ENCODE measurements around the gene ROGDI. TPM values are rescaled to one million over a fixed set of nuclear protein-coding genes. Genes with fewer than 3 reads are reported as not detected.

ROGDI gene
- total and polyA plus RNA-seq, 2 of the 13 experiments (the other 11 are each of a cell fraction or from before 2014, with no cell fraction given) = 19.2 to 42.1 TPM

DNA sequence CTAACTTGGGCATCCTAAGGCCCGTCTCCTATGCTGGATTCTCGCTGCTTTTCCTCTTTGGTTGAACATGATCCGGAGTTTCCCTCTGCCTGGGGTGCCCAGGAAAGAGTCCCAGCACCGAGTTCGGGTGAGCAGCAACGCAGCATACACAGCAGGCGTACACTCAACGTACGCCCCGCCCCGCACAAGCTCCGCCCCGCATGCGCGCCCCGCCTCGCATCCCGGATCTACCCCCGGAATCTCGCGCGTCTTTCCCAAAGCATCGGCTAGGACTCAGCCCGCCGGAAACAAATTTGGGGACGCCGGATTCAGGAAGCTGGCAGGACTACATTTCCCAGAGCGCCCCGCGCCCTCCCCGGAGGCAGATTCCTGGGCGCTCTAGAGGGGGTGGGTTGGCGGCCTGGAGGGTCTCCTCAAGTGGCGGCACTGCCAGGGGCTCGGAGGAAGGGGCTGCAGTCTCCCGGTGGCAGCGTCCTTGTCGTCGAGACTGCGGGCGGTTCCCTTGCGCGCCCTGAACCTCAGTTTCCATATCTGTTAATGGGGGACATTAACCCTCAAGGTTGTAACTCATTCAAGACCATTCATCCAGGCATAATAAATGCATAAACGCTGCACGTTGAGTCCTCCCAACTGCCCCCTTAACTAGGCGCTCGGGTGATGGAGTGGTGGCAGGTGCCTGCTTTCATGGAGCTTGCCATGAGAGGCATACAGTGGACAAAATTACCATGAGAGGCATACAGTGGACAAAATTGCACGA is 33.7 kb downstream of the ROGDI start (continued):
- TF ChIP-seq, protein P1, sequence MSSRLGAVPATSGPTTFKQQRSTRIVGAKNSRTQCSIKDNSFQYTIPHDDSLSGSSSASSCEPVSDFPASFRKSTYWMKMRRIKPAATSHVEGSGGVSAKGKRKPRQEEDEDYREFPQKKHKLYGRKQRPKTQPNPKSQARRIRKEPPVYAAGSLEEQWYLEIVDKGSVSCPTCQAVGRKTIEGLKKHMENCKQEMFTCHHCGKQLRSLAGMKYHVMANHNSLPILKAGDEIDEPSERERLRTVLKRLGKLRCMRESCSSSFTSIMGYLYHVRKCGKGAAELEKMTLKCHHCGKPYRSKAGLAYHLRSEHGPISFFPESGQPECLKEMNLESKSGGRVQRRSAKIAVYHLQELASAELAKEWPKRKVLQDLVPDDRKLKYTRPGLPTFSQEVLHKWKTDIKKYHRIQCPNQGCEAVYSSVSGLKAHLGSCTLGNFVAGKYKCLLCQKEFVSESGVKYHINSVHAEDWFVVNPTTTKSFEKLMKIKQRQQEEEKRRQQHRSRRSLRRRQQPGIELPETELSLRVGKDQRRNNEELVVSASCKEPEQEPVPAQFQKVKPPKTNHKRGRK (CRISPR knock-in tag; IDR thresholded peaks at IDR 0.05) = no peak
- TF ChIP-seq SMAD3 (CRISPR knock-in tag; IDR thresholded peaks at IDR 0.05) (0 out of 2 replicates have a peak, but pooled peaks have one; percentile 49), SRSF4 (IDR thresholded peaks at IDR 0.05; ENCODE audit: low read depth, low read length, poor library complexity, severe bottlenecking) (no peak), ZSCAN31 (CRISPR knock-in tag; IDR thresholded peaks at IDR 0.05; ENCODE audit: low read depth) (no peak), TCF12 (IDR thresholded peaks at IDR 0.05) (no peak), TCF12 (CRISPR knock-in tag; IDR thresholded peaks at IDR 0.05) (0 out of 2 replicates have a peak, but pooled peaks have one; percentile 28), MATR3 (CRISPR knock-in tag; IDR thresholded peaks at IDR 0.05) (no peak), SP1 (IDR thresholded peaks at IDR 0.05) (no peak), SP1 (CRISPR knock-in tag; IDR thresholded peaks at IDR 0.05) (peak; percentile 79), RAD51 (IDR thresholded peaks at IDR 0.05; ENCODE audit: borderline replicate concordance) (no peak), KDM3A (CRISPR knock-in tag; IDR thresholded peaks at IDR 0.05; ENCODE audit: low read depth) (no peak), PLRG1 (conservative IDR thresholded peaks at IDR 0.05) (no peak), ZNF260 (CRISPR knock-in tag; IDR thresholded peaks at IDR 0.05; ENCODE audit: borderline replicate concordance, low read depth) (no peak), ZNF317 (CRISPR knock-in tag; IDR thresholded peaks at IDR 0.05) (0 out of 2 replicates have a peak, but pooled peaks have one; percentile 29), ZEB1 (IDR thresholded peaks at IDR 0.05; ENCODE audit: insufficient replicate concordance, low read depth) (no peak), ZIK1 (CRISPR knock-in tag; IDR thresholded peaks at IDR 0.05; ENCODE audit: borderline replicate concordance, low read depth) (peak; percentile 42; the same call in 1 of the 2 replicates), ISL2 (CRISPR knock-in tag; IDR thresholded peaks at IDR 0.05) (peak; percentile 33; the same call in 1 of the 2 replicates), ZNF709 (CRISPR knock-in tag; IDR thresholded peaks at IDR 0.05) (0 out of 2 replicates have a peak, but pooled peaks have one; percentile 44)
- TF ChIP-seq, protein P2, sequence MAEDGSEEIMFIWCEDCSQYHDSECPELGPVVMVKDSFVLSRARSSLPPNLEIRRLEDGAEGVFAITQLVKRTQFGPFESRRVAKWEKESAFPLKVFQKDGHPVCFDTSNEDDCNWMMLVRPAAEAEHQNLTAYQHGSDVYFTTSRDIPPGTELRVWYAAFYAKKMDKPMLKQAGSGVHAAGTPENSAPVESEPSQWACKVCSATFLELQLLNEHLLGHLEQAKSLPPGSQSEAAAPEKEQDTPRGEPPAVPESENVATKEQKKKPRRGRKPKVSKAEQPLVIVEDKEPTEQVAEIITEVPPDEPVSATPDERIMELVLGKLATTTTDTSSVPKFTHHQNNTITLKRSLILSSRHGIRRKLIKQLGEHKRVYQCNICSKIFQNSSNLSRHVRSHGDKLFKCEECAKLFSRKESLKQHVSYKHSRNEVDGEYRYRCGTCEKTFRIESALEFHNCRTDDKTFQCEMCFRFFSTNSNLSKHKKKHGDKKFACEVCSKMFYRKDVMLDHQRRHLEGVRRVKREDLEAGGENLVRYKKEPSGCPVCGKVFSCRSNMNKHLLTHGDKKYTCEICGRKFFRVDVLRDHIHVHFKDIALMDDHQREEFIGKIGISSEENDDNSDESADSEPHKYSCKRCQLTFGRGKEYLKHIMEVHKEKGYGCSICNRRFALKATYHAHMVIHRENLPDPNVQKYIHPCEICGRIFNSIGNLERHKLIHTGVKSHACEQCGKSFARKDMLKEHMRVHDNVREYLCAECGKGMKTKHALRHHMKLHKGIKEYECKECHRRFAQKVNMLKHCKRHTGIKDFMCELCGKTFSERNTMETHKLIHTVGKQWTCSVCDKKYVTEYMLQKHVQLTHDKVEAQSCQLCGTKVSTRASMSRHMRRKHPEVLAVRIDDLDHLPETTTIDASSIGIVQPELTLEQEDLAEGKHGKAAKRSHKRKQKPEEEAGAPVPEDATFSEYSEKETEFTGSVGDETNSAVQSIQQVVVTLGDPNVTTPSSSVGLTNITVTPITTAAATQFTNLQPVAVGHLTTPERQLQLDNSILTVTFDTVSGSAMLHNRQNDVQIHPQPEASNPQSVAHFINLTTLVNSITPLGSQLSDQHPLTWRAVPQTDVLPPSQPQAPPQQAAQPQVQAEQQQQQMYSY (CRISPR knock-in tag; IDR thresholded peaks at IDR 0.05) = no peak
- TF ChIP-seq, protein P3, sequence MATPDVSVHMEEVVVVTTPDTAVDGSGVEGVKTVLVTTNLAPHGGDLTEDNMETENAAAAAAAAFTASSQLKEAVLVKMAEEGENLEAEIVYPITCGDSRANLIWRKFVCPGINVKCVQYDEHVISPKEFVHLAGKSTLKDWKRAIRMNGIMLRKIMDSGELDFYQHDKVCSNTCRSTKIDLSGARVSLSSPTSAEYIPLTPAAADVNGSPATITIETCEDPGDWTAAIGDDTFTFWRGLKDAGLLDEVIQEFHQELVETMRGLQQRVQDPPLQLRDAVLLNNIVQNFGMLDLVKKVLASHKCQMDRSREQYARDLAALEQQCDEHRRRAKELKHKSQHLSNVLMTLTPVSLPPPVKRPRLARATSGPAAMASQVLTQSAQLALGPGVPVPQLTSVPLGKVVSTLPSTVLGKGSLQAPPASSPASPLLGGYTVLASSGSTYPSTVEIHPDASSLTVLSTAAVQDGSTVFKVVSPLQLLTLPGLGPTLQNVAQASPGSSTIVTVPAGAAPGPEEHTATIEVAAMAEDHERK (CRISPR knock-in tag; IDR thresholded peaks at IDR 0.05; ENCODE audit: low read depth) = peak; percentile 58; the same call in 1 of the 2 replicates
- TF ChIP-seq, protein P4, sequence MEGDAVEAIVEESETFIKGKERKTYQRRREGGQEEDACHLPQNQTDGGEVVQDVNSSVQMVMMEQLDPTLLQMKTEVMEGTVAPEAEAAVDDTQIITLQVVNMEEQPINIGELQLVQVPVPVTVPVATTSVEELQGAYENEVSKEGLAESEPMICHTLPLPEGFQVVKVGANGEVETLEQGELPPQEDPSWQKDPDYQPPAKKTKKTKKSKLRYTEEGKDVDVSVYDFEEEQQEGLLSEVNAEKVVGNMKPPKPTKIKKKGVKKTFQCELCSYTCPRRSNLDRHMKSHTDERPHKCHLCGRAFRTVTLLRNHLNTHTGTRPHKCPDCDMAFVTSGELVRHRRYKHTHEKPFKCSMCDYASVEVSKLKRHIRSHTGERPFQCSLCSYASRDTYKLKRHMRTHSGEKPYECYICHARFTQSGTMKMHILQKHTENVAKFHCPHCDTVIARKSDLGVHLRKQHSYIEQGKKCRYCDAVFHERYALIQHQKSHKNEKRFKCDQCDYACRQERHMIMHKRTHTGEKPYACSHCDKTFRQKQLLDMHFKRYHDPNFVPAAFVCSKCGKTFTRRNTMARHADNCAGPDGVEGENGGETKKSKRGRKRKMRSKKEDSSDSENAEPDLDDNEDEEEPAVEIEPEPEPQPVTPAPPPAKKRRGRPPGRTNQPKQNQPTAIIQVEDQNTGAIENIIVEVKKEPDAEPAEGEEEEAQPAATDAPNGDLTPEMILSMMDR (CRISPR knock-in tag; IDR thresholded peaks at IDR 0.05) = no peak; the same call in 1 of the 2 replicates
